GM23248 (cell line): Measurements from ENCODE around the gene SLC33A1.
"Not testable (repeated sequence)": the region's sequence is repeated elsewhere in the genome, so short reads cannot be mapped to it uniquely, and the experiment has no call there.

Experiments
- EZH2 ChIP-seq: fragments of 200-600 bp; sonication (generic); IDR thresholded peaks from 2 replicates; pipeline ENCODE4 v1.6.1; 2018; ENCODE audit warnings: antibody characterized with exemption, mild to moderate bottlenecking; ENCODE audit not compliant: insufficient read depth, poor library complexity, severe bottlenecking
- EZH2phosphoT487 ChIP-seq: fragments of 200-600 bp; sonication (generic); IDR thresholded peaks from 2 replicates; pipeline ENCODE4 v1.6.1; 2018; ENCODE audit warnings: antibody characterized with exemption, moderate library complexity, mild to moderate bottlenecking, low read depth; ENCODE audit not compliant: insufficient read depth

DNA sequence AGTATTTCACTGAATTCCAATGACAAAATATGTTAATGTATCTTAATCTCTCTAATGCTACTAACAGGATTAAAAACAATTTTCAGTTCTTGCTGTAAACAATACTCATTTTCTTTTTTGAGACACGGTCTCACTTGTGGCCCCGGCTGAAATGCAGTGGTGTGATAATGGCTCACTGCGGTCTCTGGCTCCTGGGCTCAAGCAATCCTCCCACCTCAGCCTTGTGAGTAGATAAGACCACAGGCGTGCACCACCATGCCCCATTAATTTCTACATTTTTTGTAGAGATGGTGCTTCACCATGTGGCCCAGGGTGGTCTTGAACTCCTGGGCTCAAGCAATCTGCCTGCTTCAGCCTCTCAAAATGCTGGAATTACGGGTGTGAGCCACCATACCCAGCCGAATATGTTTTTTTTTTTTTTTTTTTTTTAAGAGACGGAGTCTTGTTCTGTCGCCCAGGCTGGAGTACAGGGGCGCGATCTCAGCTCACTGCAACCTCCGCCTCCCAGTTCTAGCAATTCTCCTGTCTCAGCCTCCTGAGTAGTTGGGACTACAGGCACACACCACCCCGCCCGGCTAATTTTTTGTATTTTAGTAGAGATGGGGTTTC lies 25.6 kb downstream of the SLC33A1 start:
- not testable (repeated sequence) for TF ChIP-seq EZH2, EZH2phosphoT487
